UCSD-AML1 (cell line): ENCODE measurements around the gene FGF14.
"Not testable (repeated sequence)": the region's sequence is repeated elsewhere in the genome, so short reads cannot be mapped to it uniquely, and the experiment has no call there.

Experiments
- DNase-seq: peaks from one replicate; lab custom pipeline; 2025; ENCODE audit not compliant: unreplicated experiment; lab: John Stamatoyannopoulos, UW

The FGF14 gene

DNA sequence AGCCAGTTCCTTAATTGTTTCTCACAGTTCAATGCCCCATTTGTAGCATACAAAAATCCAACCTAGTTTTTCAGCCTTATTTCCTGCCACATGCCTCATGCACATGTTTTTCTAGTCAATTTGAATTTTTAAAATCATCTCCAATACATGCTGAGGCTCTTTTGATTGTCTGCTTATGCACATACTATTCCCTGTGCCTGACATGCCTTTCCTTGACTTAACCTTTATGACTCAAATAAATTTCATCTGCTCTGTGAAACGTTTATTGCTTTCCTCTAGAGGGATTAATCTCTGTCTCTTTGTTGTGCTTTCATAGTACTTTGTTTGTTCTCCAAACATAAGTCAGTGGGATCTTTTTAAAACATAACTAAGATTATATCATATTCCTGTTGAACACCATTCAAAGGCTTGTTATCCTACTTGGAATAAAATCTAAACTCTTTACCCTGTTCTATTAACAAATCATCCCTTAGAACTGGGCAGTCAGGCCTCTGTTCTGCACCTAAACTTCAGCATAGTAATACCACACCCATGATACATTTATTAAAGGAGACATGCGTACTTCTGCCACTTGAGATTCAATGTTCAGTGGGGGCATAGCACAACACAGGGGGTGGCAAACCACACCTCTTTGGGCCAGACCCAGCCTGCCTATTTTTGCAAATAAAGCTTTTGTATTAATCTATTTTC lies 346.6 kb downstream of the FGF14 start:
- no peak for DNase-seq

- DNase-seq, result no peak
These were observed 352.0 kb downstream of the FGF14 start for GRCh38 chr13:102049853-102050252.

GRCh38 chr13:102045731-102046130 lies 356.1 kb downstream of the FGF14 start:
- no peak for DNase-seq

- no peak for DNase-seq
These were observed 359.1 kb downstream of the FGF14 start for GRCh38 chr13:102042746-102043145.

DNA sequence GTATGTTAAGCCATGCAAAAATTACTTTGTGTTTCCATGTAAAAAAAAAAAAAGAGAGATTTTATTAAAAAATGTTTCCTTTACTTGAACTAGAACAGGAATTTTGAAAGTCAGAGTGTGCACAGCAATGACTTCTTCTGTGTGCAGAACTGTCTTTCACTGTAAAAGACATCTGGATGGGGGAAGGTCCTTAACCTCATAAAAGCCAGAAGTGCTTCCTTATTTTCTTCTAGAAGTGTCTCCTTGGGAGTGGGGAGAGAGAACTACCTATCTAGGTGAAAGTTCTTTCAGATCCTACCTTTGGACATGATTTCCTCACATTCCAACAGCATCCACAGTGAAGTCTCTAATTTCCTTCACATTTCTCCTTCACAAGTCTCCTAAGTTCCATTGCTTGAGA lies 360.3 kb downstream of the FGF14 start:
- DNase-seq, result no peak

- no peak for DNase-seq
These were observed 361.0 kb downstream of the FGF14 start for GRCh38 chr13:102040812-102041211.

DNA sequence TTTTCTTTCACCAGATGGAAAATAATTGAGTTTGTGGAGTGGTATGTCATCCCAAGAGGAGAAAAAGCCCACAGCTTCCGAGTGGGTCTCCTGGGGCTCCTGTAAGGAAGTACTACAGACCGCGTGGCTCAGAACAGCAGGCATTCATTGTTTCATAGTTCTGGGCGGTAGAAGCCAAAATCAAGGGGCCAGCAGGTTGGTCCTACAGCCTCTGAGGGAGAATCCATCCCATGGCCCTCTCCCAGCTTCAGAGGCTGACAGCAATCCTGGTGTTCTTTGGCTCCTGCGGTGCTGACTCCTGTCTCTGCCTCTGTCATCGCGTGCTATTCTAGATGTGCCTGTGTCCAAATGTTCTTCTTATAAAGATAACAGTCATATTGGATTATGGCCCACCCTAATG lies 362.6 kb downstream of the FGF14 start:
- no peak for DNase-seq

GRCh38 chr13:102038787-102039186 lies 363.1 kb downstream of the FGF14 start:
- no peak for DNase-seq

GRCh38 chr13:102035969-102036368 lies 365.9 kb downstream of the FGF14 start:
- no peak for DNase-seq

DNA sequence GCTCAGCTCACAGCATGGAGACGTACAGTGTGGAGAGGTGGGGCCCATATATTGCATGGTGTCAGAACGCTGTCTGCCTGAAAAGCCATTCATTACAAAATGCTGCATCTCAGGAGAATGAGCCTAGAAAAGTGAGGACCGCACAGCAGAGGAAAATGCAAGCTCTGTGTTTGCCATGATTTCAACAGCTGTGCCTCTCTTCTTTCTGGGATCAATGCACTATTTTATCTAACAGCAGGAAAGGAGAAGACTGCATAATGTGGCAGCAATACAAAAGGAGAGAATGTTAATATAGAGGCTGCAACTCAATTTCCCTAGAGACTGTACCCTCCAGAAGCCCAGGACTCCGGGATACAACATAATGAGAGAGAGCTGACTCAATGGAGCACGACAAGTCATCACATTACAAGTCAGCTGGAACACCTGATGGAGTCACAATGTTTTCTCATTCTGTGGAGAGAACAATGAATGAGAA lies 368.0 kb downstream of the FGF14 start:
- no peak for DNase-seq

DNA sequence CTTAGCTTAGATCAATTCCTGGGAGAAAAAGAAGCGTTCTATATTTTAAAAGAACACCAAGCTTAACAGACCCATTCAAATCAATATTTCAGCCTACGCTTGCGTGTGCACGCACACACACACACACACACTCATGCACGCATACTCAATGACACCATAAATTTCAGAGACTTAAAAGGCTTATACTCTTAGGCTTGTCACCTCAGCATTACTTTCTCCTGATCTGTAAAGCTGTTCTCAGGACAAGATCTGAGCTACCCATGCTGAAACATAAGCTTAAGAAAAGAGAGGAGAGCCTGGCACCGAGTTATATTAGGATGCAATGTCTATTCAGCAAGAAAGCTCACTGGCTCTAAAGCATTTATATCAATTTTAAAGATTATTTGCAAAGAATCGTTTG lies 368.5 kb downstream of the FGF14 start:
- no peak for DNase-seq

GRCh38 chr13:102028868-102029267 lies 373.0 kb downstream of the FGF14 start:
- no peak for DNase-seq

GRCh38 chr13:102028206-102028605 lies 373.6 kb downstream of the FGF14 start:
- no peak for DNase-seq

DNA sequence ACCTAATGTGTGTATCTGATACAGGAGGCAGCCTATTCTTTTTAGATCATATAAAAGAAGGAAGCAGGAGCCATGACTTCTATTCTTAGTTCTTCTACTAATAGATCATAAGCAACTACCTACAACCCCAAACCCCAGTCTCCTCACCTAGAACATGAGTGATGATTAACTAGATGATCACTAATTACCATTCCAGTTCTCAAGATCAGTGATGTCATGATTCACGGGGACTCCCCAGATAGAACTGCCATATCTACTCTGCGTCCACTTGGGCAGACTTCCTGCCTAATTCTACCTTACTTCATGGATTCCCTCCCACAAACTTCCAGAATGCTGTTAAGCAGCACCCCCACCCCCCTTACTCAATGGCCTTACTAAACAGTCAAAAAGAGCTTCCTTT lies 380.1 kb downstream of the FGF14 start:
- no peak for DNase-seq

- no peak for DNase-seq
These were observed 381.1 kb downstream of the FGF14 start for GRCh38 chr13:102020611-102021216.

DNA sequence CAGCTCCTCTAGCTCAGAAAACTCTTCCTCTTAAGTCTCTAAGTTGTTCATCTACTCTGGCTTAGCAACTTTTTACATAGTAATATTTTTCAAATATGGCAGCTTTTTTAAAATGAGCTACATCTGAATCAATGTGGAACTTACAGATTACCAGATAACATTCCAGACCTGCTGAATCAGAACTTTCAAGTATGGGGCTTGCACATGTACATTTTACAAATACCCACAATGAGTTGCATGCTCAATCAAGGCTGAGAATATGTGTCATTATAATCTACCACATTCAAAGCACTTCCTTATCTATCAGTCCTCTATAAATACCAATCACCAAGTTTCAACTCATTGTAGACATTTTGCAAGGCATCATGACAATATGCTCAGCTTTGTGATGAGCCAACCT lies 383.1 kb downstream of the FGF14 start:
- no peak for DNase-seq

GRCh38 chr13:102017248-102017647 lies 384.6 kb downstream of the FGF14 start:
- no peak for DNase-seq

DNA sequence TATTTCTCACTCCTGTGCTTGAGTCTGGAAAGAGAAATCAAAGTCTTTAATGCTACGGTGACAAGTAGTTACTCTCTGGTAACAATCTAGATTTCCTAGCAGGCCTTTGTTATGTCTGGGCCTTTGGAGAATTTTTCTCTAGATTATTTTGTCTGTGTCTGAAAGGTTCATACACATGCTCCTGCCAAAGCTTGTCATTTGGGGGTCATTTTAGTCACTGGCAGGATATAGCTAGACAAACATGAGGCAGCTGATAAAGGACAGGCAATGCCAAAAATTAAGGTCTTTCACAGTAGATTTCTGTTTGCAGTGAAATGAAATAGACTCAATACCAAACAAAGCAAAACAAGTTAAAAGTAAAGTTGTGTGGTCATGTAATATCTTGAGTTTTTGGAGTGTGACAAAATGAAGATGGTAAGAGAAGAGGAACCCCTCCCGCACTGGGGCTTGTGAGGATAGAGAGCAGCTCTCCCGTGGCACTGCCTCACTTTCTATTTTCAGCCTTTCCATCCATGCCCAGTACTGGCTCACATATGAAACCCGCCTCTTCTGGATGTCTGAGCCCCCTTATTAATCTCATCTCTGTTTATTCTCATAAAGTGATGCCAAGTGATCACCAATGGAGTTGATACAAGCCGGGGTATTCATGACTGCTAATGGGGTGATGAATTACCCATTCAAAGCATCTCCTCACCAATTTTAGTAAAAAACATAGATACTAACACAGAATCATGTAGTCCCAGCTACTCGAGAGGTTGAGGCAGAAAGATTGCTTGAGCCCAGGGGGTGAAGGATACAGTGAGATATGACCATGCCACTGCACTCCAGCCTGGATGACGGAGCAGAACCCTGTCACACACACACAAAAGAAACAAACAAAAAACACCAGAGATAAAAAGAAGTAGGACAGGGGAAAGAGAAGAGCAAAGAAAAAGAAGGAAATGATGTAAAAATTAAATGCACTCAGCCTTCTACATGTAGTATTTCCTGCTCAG lies 389.3 kb downstream of the FGF14 start:
- DNase-seq, result no peak

DNA sequence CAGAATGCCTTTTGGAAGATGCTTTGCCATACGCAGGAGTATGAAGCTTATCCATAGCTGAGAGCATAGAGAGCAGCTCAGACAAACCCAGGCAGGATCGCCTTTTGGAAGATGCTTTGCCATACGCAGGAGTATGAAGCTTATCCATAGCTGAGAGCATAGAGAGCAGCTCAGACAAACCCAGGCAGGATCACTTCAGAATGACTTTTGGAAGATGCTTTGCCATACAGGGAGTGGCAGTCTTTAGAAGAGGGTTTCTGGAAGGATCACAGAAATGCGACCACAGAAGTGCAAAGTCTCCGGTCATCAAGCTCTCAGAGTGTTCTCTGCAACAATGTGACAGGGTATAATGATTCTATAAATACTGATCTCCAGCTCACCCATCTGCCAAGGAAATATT lies 390.4 kb downstream of the FGF14 start:
- not testable (repeated sequence) for DNase-seq

DNA sequence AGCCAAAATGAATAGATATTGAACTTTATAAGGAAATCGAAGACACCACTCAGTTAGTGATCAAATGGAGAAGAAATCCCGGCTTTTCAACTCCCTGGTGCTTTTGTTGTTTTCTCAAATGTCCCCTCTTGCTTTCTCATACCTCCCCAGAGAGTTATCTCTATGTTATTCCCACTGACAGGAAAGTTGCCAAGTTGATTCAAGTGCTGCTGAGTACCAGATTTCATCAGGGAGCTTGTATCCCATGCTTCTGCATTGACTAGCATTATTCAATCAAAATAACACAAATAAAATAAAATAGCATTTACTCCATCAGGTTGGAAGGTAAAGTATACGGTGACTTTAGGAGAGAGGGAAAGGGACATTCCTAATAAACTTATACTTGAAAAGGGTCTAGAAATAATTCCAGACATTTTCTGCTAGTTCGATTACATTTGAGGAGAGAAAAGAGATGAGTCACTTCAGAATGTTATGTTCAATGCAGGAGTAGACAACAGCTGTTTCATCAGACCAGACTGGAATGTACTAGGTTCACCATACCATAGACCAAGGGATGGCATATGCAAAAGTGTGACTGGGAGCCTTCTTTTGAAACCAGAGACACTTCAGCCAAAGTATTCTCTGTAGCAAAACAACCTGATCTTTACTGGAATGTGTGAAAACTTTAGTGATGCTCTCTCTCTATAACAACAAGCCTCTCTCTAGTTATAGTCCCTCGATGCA lies 397.8 kb downstream of the FGF14 start:
- no peak for DNase-seq

DNA sequence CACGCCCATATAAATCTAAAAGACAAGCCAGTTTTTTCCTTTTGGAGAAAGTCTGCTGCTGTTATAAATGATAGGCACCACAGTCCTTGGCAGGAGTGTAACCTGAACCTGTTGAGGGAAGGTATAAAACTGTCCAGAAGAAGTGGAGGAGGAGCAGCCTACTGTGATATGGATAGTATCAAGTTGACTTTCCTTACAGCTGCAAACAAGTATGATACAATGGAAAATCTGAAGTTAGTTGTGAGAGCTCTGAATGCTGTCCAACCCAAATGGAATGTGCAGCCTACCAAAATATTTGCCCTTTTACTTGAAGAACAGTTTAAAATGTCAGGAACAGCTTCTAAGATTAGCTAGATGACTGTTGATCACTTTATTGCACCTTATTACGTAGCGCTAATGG lies 399.6 kb downstream of the FGF14 start:
- no peak for DNase-seq
